Activated CD4-positive, alpha-beta T cell treated with anti-CD3 and anti-CD28 coated beads, Interleukin-10, Interleukin-2, amounts not matched to agents 100 ng/mL and 50 ng/mL, durations not matched to agents 16 hours and 8 hours (primary cell): ENCODE data around the gene ZKSCAN3.
"Not testable (repeated sequence)": the region's sequence is repeated elsewhere in the genome, so short reads cannot be mapped to it uniquely, and the experiment has no call there.

ENCODE experiments used
- DNase-seq: peaks from one replicate; pipeline ENCODE4 v3.0.0-alpha.2; 2020

ZKSCAN3 gene

DNA sequence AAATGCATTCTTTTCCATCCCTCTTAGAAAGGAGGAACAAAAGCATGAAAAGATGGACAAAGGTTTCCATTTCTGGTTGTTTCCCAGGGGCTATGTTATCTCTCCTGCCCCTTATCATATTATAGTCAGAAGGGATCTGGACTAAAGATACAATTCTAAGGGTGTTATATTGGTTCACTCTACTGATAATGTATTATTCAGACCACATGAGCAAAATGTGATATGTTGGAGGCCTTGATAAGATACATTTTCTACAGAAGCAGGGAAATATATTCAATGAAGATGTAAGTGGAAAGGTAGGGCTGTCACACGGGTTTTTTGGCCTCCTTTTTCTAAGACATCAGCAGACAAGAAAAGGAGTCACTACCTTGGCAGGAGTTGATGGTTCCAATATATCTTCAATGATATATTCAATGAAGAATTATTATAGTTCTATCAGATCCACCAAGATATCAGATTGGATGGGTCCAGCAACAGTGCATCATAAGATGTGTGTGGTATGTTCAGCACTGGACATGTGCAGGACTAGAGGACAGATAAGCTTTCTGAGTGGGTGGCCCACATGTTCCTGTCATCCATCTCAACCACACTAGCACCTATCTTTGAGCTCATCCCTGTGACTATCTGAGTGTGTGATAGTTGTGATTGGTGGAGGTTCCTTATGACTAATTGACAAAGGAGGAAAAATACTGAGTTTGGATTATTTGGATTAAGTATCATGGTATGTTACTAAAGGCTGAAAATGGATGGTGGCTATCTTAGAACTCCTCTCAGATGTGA is 5.7 kb upstream of the ZKSCAN3 start:
- no peak for DNase-seq

DNA sequence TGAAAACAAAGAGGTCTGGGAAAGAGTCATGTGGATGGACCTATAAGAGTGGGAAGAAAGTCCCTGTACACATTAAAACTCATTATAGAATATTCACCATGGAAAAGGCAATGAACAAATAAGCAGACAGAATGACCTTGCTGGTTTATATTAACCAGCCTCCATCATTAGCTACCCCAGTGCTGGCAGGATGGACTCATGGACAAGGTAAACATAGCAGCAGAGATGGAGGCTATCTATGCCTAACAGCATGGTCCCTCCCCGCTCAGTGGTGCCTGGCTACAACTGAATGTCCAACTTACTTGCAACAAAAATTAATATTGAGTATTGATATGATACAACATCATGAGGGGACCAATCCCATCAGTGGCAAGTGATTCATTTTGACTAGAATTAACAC is 4.5 kb upstream of the ZKSCAN3 start:
- DNase-seq = no peak

DNA sequence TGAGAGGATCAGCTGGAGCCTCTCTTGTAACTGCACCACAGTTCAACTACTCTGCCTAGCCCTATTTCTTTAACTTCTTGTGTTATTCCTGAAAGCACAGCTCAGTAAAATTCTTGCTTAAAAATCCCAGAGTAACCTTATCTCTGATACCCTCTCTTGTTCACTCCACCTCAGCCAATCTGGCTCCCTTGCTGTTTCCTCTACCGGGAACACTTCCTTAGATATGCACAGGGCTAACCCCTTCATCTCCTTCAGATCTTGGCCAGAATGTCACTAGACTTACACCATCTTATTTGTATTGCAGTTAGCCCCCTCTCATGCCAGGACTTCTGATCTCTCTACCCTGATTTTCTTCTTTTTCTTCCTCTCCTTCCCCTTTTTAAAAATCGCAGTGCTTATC is 2.6 kb upstream of the ZKSCAN3 start:
- DNase-seq = no peak

DNA sequence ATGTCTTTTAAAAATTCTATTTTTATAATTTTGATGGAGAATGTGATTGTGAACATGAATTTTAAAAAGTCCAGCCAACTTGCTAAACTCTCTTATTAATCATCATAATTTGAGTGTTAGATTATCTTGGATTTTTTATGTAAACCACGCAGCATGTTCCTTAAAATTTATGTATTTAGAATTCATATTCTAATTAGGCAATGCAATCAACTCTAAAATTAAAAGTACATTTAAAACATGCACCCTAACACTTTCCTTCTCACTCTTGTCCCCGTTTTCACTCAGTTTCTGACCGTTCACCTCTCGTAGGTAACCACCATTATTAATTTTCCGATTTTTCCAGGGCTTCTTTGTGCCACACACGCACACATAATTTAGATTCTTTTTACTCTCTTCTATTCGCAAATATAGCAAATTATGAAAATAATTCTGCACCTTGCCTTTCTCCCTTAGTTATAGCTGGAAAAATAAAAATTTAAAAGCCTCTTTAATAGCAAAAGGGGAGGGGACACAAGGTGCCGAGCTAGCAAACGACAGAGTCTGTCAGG is 329 bp upstream of the ZKSCAN3 start:
- DNase-seq = no peak

DNA sequence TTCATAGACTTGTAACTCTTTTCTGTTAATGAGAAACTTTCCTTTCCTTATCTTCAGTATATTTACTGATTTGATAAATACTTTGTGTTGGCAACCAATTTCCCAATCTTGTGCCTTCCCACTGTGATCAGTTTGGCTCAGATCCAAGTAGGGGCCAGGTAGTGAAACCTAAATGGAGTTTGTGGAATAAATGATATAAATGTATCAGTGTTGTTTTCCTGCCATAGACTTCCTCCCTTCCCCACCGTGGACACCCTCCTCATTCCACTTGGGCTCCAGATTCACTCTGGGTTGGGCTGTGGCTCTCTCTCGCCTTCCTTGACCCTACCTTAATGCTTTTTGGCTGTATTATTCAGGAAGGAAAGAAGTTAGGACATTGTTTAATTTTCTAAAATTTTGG is 1.3 kb downstream of the ZKSCAN3 start:
- DNase-seq = no peak

DNA sequence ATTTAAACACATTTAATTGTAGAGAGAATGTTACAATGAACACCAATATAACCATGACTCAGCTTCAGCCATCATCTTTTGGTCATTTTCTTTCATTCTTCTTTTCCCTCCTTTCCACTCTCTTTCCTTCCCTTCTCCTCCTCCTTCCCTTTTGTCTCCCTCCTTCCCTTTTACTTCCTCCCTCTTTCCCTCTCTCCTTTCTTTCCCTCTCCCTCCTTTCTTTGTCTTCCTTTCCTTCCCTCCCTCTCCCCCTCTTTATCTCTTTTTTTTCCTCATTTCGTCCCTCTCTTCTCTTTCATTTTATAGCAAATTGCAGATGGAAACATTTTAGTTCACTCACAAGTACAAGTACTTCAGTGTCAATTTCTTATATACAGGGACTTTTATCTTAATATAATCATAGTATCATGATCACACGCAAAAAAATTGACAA is 1.8 kb downstream of the ZKSCAN3 start:
- no peak for DNase-seq

DNA sequence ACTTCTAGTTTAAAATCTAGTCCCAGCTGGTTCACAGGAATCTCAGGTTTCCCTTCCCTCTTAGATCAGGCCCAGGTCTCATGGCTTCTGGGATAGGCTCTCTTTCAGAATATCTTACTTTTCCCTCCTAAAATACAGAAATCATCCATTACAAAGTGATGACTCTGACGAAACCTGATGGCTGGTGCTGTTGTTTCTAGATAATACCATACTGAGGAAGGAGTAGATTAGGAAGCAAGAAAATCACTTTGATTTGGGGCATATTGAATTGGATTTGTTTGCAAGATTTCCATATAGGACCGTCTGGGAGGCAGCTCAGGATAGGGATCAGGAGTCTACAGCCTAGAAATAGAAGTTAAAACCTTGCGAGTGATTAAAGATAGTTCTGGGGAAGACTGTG is 3.6 kb downstream of the ZKSCAN3 start:
- no peak for DNase-seq

DNA sequence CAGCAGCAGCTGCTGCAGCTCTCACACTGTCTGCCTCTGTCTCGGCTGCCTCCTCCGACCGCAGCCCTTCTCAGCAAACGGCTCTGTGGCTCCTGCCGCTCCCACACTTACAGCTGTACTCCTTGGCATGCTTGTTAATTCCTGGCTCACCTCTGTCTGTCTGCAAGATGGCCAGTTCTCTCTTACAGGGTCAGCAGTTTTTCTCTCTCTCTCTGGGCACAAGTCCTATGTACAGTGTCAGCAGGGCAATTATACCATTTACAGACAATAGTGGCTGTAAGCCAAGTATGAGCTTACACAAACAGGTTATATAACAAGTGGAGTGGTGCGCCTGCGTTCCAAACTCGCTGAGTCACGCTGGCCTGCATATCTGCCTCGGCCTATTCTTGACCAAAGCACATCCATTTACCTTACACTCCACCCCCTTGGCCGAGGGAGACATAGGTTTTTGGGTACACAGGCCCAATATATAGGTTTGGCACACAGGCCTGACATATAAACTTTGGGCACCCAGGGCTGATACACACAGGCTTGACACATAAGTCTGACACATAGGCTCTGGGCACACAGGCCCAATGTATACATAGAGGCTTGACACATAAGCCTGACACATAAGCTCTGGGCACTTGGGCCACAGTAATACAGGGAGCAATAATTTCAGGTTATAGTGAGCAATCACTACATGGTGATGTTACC is 4.4 kb downstream of the ZKSCAN3 start:
- no peak for DNase-seq

DNA sequence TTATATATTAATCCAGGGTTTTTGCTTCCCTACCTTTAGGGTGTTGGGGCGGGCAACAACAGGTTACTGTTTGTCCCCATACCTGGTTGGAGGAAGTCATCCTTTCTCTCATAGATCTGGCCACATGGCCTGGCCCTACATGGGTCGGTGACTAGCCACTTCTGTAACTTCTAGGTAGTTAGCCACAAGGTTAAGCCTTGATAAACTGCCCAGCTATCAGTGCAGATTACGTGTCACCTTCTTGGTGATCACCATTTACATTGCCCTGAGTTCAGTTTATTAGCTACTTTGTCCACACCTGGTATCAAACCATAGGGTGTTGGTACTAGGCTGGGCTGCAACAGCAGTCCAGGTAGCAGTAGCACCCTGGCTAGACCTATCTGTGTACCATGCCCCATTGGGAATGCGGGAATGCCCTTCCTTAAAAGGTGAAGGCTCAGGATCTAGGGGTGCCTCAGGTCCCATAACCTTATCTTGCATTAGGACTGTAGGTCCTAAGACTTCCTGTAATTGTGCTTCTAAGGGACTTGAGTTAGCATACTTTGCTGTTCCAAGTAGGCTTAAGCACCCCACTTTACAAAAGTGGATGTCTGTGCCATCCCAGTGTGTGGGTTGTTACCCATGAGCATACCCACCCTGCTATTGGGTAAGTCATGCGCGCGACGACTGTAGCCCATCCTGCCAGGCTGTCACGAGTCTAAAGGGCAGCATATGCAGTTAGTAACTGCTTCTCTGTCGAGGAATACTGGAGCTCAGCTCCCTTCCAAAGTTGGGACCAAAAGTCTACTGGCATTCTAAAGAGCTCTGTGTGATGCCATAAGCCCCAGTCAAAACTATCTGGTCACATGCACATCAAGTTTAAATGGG is 5.2 kb downstream of the ZKSCAN3 start:
- DNase-seq = no peak

DNA sequence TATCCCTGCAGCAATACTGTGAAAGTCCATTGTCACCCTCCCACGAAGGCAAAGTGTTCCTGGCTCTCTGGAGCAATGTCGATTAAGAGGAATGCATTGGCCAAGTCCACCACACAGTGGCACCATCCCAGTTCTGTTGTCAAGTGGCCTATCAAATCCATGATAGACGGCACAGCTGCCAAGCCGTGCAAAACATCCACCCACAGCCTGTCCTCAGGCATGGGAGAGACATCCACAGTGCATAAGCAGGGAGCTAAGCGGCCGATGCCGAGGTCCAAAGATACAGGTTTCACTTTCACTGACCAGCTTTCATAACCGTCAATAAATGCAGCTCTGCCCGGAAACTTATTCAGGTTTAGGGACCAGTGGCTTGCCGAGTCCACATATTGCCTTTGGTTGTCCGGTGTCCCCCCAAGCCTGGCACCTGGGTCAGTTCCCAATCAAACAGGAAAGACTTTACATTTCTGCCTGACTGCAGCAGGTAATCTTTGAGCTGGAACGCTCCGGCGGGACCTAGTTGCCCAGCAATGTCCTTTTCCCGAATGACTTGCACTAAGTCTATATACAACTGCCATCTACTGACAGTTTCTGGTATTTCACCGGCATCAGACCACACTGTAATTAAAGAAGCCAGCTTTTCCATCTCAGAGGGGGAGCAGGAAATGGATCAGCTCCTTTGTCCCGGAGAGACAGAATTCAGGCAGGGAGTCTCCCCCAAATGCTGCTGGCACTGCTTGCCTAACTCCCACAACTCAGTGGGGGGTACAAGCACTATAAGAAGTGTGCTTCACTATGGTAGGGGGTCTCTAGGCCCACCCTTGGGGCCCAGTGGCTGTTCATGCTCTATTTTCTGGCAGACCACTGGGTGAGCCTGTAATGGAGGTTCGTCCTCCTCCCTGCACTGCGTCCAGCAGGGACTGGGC is 6.3 kb downstream of the ZKSCAN3 start:
- peak; percentile 77 for DNase-seq

DNA sequence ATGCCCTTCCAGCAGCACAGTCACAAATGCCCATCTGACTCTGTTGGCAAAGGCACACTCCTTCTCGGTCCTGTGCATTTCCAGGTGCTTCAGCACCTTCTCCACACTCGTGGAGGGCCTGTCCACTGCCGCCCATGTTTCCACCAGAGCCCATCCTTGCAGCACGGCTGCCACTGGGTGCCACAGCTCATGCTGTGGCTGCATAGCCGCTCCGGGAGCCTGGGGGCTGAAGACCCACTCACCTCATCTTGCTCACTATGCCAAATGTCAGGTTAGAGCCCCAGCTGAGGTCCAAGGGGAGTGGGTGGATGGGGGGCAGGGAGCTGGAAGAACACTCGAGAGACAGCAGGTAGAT is 6.9 kb downstream of the ZKSCAN3 start:
- no peak for DNase-seq

DNA sequence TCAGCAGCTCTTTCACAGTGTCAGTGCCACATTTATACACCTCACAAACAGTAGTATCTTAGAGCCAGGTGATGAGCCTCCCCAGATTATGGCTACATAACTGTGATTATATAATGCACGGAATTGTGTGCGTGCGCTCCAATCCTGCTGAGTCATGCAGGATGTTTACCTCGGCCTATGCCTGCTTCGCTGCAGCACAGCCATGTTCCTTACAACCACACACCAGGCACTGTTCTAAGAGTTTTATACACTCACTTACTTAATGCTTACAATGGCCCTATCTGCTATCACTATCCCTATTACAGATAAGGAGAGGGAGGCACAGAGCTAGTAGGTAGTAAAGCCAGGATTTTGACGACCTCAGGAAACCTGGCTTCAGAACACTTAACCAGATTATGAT is 7.3 kb downstream of the ZKSCAN3 start:
- no peak for DNase-seq

DNA sequence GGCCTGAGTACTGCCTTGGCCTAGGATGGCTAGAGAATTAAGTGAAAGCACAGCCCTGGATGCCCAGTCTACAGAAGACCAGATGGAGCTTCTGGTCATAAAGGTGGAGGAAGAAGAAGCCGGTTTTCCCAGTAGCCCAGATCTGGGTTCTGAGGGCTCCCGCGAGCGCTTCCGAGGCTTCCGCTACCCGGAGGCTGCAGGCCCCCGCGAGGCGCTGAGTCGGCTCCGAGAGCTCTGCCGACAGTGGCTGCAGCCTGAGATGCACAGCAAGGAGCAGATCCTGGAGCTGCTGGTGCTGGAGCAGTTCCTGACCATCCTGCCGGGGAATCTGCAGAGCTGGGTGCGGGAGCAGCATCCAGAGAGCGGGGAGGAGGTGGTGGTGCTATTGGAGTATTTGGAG is 9.8 kb downstream of the ZKSCAN3 start:
- DNase-seq = not testable (repeated sequence)

DNA sequence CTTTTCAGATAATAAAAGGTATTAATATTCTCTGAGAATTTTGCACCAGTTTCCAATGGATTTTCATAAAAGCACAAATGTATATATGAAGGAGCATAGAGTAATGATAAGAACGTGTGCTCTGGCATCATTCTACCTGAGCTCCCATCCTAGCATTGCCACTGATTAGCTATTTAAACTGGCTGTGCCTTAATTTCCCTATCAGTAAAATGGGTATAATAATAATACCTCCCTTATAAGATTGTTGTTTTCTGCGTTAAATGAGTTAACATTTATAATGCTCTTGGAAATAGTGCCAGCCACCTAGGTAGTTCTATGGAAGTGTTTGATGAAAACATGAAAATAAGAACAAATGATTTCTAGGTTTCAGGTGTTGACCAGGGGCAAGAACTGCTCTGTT is 11.2 kb downstream of the ZKSCAN3 start:
- no peak for DNase-seq

DNA sequence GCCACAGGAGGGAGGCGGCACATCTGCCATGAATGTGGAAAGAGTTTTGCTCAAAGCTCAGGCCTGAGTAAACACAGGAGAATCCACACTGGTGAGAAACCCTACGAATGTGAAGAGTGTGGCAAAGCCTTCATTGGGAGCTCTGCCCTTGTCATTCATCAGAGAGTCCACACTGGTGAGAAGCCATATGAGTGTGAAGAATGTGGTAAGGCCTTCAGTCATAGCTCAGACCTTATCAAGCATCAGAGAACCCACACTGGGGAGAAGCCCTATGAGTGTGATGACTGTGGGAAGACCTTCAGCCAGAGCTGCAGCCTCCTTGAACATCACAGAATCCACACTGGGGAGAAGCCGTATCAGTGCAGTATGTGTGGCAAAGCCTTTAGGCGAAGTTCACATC is 15.8 kb downstream of the ZKSCAN3 start:
- not testable (repeated sequence) for DNase-seq

DNA sequence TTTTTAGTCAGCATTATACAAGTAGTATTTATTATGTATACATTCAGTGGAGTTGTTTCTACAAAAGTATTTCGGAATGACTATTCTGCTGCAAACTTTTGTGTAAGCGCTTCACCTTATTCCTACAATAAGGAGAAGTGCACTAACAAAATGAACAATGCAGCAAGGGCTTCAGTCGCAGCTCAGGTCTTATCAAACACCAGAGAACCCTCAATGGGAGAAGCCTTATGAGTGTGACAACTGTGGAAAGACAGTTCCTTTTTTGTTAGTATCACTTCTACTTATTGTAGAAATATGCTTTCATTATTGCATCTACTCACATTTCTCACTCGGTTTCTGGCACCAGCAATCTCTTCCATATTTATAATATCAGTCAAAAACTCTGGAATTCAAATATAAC is 18.8 kb downstream of the ZKSCAN3 start:
- no peak for DNase-seq

DNA sequence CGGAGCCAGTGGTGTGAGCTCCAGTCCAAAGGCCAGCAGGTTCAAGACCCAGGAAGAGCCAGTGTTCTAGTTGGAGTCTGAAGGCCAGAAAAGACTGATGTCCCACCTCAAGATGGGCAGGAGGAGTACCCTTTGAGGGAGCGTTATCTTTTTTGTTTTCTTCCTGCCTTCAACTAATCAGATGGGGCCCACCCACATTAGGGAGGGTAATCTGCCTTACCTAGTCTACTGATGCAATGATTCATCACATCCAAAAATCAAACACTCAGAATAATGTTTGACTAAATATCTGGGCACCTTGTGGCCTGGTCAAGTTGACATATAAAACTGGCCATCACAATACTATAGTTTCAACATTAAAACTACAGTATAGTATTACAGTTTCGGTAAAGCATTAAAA is 19.7 kb downstream of the ZKSCAN3 start:
- DNase-seq = no peak

DNA sequence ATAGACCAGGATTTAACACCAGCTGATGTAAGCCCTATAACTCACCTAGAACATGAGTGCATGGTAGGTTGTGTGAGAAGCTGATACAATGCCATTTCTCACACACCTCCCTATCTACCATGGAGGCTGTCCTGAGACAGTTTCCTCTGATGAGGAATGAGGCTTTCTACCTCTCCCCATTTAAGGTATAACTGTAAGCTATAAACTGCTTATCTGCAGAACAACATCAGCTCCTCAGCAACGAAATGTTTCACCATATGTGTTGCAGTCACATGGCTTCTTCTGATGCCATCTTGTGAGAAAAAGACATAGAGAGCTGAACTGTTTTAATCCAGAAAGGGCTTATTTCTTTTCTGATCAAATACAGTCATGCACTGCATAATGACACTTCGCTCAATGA is 20.7 kb downstream of the ZKSCAN3 start:
- no peak for DNase-seq

DNA sequence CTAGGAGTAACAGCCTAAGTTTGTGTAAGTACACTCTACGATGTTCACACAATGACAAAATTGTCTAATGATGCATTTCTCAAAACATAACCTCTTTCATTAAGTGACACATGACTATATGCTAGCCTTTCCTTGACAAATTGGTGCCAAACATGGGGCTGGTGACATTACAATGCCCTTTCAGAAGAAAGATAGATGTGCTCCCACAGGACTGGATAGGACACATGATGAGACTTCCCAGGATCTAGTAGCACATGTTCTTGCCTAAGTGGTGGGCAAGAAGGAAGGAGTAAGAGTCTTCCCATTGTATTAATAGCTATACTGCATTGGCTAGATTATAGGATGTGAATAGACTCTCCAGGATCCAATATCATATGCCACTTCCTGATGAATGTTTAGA is 21.5 kb downstream of the ZKSCAN3 start:
- DNase-seq = no peak

DNA sequence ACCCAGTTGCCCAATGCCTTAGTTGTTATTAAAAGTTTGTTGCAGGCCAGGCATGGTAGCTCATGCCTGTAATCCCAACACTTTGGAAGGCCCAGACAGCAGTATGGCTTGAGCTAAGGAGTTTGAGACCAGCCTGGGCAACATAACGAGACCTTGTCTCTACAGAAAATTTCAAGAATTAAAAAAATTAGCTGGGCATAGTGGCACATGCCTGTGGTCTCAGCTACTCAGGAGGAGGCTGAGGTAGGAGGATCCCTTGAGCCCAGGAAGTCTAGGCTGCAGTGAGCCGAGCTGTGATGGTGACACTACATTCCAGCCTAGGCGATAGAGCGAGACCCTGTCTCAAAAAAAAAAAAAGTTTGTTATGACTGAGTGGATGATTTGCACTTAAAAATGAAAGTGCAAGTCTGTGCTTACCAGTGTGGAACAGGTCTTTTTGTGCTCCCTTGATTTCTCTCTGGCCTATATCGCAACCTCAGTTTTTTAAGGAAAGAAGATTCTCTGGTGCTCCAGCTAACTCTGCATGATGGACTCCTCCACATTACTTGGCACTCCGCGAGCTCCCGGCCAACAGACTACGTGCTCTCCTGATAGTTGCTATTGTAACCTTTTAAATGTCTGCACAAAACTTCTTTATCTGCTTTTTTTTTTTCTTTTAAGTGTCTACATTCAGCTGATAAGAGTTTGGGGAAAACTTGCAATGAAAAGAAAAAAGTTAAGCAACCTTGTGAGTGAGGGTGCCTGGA is 22.1 kb downstream of the ZKSCAN3 start:
- no peak for DNase-seq

DNA sequence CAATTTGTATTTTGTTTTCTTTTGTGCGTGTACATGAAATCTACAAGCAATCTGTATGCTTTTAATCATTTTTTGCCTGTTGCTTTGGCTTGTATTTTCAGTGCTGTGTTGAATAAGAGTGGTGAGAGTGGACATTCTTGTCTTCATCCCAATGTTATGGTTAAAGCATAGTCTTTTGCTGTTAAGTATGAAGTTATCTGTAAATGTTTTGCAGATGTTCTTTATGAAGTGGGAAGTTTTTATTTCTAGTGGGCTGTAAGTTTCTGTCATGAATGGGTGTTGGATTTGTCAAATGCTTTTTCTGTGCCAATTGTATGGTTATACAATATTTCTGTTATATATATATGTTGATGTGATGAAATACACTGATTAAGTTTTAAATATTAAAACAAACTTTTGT is 24.2 kb downstream of the ZKSCAN3 start:
- DNase-seq = no peak

DNA sequence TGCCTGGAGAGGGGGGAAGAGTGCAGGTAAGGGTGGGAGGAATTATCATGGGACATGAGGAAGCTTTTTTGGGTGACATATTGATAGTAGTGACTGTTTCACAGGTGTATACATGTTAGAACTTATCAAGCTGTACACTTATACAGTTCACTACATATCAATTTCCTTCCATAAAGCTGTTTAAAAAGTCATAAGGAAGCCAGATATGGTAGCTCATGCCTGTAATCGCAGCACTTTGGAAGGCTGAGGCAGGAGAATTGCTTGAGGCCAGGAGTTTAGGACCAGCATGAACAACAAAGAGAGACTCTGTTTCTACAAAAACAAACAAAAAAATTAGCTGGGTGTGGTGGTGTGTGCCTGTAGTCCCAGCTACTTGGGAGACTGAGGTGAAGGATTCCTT is 28.1 kb downstream of the ZKSCAN3 start:
- DNase-seq = no peak
